MM.1S (cell line): ENCODE data around the gene ANGPT4.

Experiments
- DNase-seq: peaks from one replicate; pipeline ENCODE4 v3.0.0-alpha.2; 2015
- H2AFZ ChIP-seq: fragments of 300-600 bp; sonication (generic); 2 replicates; pipeline ENCODE4 v1.6.0; 2016; ENCODE audit warnings: antibody characterized with exemption, low read length
- H3F3A ChIP-seq: fragments of 300-600 bp; sonication (generic); 2 replicates; pipeline ENCODE4 v1.6.1; 2016; ENCODE audit warnings: mild to moderate bottlenecking, antibody characterized with exemption, low read length, moderate library complexity, mixed read lengths; ENCODE audit not compliant: insufficient read depth
- H3K27ac ChIP-seq: fragments of 300-600 bp; sonication (generic); 2 replicates; pipeline ENCODE4 v1.5.1; 2016; ENCODE audit warnings: mild to moderate bottlenecking, low read length
- H3K27me3 ChIP-seq: fragments of 300-600 bp; sonication (generic); replicated peaks from 2 replicates; pipeline ENCODE4 v1.6.0; 2016; ENCODE audit warnings: low read length; ENCODE audit not compliant: insufficient read depth
- H3K36me3 ChIP-seq: fragments of 300-600 bp; sonication (generic); replicated peaks from 2 replicates; pipeline ENCODE4 v1.6.1; 2016; ENCODE audit warnings: mild to moderate bottlenecking, low read length, mixed read lengths; ENCODE audit not compliant: insufficient read depth
- H3K4me1 ChIP-seq: fragments of 300-600 bp; sonication (generic); 2 replicates; pipeline ENCODE4 v1.6.1; 2016; ENCODE audit warnings: low read length, mixed read lengths
- H3K4me2 ChIP-seq: fragments of 300-600 bp; sonication (generic); 2 replicates; pipeline ENCODE4 v1.6.0; 2016; ENCODE audit warnings: low read depth, low read length
- H3K4me3 ChIP-seq: fragments of 300-600 bp; sonication (generic); 2 replicates; pipeline ENCODE4 v1.5.1; 2016; ENCODE audit warnings: low read length, mixed read lengths
- H3K79me2 ChIP-seq: fragments of 300-600 bp; sonication (generic); 2 replicates; pipeline ENCODE4 v1.6.1; 2016; ENCODE audit warnings: mixed run types, low read length, mixed read lengths
- H3K9ac ChIP-seq: fragments of 300-600 bp; sonication (generic); 2 replicates; pipeline ENCODE4 v1.6.1; 2016; ENCODE audit warnings: low read length, mixed read lengths
- H3K9me2 ChIP-seq: fragments of 300-600 bp; sonication (generic); replicated peaks from 2 replicates; pipeline ENCODE4 v1.6.1; 2016; ENCODE audit warnings: mild to moderate bottlenecking, low read length, mixed read lengths; ENCODE audit not compliant: insufficient read depth
- H3K9me3 ChIP-seq: fragments of 300-600 bp; sonication (generic); replicated peaks from 2 replicates; pipeline ENCODE4 v1.6.1; 2016; ENCODE audit warnings: mild to moderate bottlenecking, low read length, mixed read lengths; ENCODE audit not compliant: insufficient read depth
- H4K20me1 ChIP-seq: fragments of 300-600 bp; sonication (generic); 2 replicates; pipeline ENCODE4 v1.6.1; 2016; ENCODE audit warnings: mild to moderate bottlenecking, low read length, moderate library complexity, mixed read lengths; ENCODE audit not compliant: insufficient read depth
- EZH2 ChIP-seq: fragments of 300-600 bp; sonication (generic); optimal IDR thresholded peaks from 2 replicates; pipeline ENCODE3; 2017; ENCODE audit warnings: low read depth, mild to moderate bottlenecking, antibody characterized with exemption, low read length, mixed read lengths
- EZH2phosphoT487 ChIP-seq: fragments of 300-600 bp; sonication (generic); IDR thresholded peaks from 2 replicates; pipeline ENCODE4 v1.6.1; 2018; ENCODE audit warnings: antibody characterized with exemption, low read length
- TF ChIP-seq, protein P1 (sequence below): fragments of 300-600 bp; sonication (generic); IDR thresholded peaks from 2 replicates; pipeline ENCODE4 v1.5.1; 2016; ENCODE audit warnings: antibody characterized with exemption, low read length, mixed read lengths

ANGPT4 gene

DNA sequence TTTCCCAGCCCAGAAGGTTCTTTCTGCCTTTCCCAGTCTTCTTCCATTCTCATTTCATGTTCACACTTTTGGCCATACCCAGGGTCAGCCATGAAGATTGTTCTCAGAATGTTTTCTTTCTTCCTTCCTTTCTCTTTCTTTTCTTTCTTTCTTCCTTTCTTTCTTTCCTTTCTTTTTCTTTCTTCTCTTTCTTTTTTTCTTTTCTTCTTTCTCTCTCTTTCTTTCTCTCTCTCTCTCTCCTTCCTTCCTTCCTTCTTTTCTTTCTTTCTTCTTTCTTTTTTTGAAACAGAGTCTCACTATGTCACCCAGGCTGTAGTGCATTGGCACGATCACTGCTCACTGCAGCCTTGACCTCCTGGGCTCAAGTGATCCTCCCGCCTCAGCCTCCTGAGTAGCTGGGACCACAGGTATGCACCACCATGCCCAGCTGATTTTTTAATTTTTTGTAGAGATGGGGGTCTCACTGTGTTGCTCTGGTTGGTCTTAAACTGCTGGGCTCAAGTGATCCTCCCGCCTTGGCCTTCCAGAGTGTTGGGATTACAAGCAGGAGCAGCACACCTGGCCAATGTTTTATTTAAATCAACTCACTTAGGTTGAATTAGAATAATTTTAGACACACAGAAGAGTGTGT is 95.7 kb downstream of the ANGPT4 start:
- H3K27ac ChIP-seq: no peak overlapping the region
- H3K4me3 ChIP-seq: no peak overlapping the region
- no peaks in the 10 kb centered on the region for H3K9me2 ChIP-seq
- no peak overlapping the region for H2AFZ ChIP-seq
- H4K20me1 ChIP-seq: no peaks in the 10 kb centered on the region
- no peak for DNase-seq
- no peak overlapping the region for H3K9ac ChIP-seq
- TF ChIP-seq EZH2phosphoT487 (no peak), EZH2 (no peak)
- TF ChIP-seq, protein P1, sequence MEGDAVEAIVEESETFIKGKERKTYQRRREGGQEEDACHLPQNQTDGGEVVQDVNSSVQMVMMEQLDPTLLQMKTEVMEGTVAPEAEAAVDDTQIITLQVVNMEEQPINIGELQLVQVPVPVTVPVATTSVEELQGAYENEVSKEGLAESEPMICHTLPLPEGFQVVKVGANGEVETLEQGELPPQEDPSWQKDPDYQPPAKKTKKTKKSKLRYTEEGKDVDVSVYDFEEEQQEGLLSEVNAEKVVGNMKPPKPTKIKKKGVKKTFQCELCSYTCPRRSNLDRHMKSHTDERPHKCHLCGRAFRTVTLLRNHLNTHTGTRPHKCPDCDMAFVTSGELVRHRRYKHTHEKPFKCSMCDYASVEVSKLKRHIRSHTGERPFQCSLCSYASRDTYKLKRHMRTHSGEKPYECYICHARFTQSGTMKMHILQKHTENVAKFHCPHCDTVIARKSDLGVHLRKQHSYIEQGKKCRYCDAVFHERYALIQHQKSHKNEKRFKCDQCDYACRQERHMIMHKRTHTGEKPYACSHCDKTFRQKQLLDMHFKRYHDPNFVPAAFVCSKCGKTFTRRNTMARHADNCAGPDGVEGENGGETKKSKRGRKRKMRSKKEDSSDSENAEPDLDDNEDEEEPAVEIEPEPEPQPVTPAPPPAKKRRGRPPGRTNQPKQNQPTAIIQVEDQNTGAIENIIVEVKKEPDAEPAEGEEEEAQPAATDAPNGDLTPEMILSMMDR: no peak
- H3K79me2 ChIP-seq: no peaks in the 10 kb centered on the region
- no peaks in the 10 kb centered on the region for H3K36me3 ChIP-seq
- no peaks in the 10 kb centered on the region for H3K9me3 ChIP-seq
- no peaks in the 10 kb centered on the region for H3K27me3 ChIP-seq
- H3K4me2 ChIP-seq: no peak overlapping the region
- no peaks in the 10 kb centered on the region for H3K4me1 ChIP-seq
- H3F3A ChIP-seq: no peaks in the 10 kb centered on the region
